ENCODE results near the gene METRN.

The METRN gene

GRCh38 chr16:723695-724094 is 8.8 kb downstream of the METRN start:
- DNase-seq (ENCODE audit: low spot score), result no peak

DNA sequence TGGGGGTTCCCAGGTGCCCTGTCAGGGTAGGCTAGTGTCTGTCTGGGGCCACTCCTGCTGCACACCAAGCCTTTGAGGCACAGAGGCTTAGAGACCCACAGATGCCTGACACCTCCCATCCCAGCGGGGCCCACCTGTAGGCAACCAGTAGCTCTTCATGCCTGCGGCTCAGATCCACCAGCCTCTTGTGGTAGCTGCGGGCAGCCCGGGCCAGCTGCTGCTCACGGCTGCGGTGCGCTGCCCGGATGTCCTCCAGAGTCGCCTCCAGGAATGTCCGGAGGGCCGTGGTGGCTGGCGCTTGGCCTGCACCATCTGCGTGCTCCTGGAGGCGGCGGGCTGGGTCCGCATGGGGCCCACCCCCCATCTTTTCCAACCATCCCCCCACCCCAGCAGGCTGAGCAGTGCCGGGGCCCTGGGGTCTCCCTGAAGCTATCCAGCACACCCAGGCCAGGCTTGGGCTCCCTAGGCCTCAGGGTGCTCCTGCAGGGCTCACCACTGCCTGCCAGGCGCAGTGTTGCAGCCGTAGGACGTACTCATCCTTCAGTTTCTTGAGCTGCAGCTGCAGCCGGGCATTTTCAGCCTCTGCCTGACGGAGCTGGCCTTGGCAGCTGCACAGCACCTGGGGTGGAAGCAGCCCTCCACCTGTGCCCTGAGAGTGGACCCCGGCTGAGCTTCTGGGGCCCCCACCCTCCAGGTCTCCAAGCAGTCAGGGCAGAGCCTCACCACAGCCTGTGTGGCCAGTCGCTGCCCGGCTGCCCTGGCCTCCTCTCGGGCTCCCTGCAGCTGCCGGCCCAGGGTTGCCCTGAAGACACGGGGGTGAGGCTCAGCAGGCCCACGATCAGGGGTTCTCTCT is 9.5 kb downstream of the METRN start:
- DNase-seq (ENCODE audit: low spot score), result no peak

DNA sequence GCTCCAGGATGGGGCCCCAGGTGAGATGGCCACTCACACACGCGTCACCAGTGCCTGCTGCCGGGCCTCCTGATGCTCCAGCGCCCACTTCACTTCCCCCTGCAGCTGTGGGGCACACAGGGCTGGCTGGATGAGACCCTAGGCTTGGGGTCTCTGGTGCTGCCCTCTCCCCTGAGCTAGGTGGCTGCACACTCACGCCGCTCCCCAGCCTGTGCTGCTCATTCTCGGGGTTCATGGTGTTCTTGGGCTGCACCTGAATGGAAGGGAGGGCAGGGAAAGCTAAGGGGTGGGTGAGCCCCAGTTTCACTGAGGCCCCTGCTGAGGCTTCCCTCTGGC is 10.1 kb downstream of the METRN start:
- DNase-seq (ENCODE audit: low spot score), result no peak

GRCh38 chr16:725463-726187 is 10.7 kb downstream of the METRN start:
- no peak for DNase-seq (ENCODE audit: low spot score)

GRCh38 chr16:726188-726437 is 11.2 kb downstream of the METRN start:
- no peak for DNase-seq (ENCODE audit: low spot score)

GRCh38 chr16:726438-727290 is 11.7 kb downstream of the METRN start, which contains the start of the genes CCDC78 and HAGHL:
TSS of gene CCDC78 (minus strand) at chr16:726443. CDS start at chr16:726367, 76 bp downstream.
TSS of gene HAGHL (plus strand) at chr16:727106. CDS start at chr16:727510, 404 bp downstream.
- DNase-seq (ENCODE audit: low spot score), result no peak

DNA sequence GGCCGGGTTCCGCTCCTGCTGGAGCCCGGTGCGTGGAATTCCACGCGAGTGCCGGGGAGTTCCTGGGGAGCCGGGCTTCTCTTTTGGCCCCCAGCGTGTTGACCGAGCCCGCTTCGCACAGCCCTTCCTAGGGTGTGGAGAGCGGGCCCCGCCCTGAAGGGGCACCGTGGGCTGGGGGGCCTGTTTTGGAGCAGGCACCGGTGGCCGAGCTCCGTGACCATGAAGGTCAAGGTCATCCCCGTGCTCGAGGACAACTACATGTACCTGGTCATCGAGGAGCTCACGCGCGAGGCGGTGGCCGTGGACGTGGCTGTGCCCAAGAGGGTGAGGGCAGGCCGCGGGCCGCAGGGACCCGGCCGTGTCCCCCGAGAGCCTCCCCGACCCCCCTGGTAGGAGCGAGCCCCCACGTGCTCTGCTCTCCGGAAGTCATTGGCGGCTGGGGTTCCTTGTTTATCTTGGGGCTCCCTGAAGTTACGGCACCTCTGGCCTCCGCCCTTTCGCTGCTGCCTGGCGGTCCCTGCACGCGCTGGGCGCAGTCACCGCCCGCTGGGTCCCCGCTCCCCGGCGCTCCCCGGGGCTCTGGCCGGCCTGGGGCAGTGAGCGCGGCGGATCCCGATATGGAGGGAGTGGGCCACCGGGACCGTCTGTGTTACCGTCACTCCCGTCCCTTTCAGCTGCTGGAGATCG is 12.5 kb downstream of the METRN start:
- DNase-seq (ENCODE audit: low spot score), result no peak

DNA sequence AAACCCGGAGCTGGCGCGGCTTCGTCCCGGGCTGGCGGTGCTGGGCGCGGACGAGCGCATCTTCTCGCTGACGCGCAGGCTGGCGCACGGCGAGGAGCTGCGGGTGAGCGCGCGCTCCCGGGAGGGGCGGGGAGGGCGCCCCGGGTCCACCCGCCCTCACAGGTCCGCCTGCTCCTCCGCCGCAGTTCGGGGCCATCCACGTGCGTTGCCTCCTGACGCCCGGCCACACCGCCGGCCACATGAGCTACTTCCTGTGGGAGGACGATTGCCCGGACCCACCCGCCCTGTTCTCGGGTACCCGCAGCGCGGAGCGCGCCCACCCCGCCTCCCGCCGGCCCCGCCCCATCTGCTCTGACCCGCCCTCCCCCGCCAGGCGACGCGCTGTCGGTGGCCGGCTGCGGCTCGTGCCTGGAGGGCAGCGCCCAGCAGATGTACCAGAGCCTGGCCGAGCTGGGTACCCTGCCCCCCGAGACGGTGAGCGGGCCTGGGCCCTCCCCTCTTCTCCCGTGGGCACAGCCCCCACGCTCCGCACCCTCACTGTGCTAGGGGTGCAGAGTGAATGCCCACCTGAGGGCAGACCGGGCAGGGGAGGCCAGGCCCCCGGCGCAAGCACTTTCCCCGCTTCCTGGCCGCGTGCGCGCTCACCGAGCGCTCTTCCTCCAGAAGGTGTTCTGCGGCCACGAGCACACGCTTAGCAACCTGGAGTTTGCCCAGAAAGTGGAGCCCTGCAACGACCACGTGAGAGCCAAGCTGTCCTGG is 13.4 kb downstream of the METRN start:
- DNase-seq (ENCODE audit: low spot score), result no peak

DNA sequence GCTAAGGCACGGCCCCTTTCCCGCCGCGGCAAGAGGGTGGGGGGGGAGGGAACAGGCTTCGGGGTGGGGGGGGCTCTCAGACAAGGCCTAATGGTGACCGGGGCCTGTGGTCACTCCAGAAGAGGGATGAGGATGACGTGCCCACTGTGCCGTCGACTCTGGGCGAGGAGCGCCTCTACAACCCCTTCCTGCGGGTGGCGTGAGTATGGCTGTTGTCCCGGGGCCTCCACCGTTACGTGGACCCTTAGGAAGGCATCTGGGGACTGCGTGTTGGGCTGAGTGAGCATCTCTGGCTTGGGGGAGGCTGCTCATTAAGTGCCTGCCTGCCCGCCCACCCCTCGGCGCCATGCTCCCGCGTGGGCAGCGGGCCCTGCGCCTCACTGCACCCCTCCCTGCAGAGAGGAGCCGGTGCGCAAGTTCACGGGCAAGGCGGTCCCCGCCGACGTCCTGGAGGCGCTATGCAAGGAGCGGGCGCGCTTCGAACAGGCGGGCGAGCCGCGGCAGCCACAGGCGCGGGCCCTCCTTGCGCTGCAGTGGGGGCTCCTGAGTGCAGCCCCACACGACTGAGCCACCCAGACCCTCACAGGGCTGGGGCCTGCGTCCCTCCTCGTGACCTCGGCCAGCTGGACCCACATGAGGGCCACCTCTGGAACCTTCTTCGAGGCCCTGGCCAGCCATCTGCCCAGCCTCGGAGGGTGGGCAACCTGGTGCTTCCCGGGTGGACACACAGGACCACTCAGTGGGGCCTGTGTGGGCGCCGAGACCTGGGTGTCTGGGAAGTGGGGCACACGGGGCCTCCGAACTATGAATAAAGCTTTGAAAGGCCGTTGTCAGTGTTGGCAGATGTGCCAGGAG is 14.2 kb downstream of the METRN start:
- DNase-seq (ENCODE audit: low spot score), result no peak

- no peak for DNase-seq (ENCODE audit: low spot score)
Observed at GRCh38 chr16:729768-730665, 15.1 kb downstream of the METRN start.

- no peak for DNase-seq (ENCODE audit: low spot score)
Observed at GRCh38 chr16:730666-731509, 16.0 kb downstream of the METRN start.

GRCh38 chr16:732332-732731 is 17.4 kb downstream of the METRN start:
- no peak for DNase-seq (ENCODE audit: low spot score)

DNA sequence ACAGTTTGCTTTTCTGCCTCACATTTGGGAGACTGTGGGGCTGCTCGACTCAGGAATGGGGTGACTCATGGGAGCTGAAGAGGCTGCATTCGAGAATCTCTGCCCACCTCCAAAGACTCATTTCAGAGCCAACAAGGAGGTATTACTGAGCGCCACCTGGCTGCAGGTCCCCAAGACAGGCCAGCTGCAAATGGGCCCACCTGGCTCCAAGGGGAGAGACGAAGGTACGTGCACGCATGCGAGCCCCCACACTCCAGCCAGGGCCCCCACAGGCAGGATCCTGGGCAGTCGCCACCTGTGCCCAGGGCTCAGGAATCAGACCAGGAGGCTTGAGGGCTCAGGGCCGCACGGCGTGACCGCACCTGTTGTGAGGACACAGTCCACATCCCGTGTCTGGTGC is 18.0 kb downstream of the METRN start:
- no peak for DNase-seq (ENCODE audit: low spot score)

DNA sequence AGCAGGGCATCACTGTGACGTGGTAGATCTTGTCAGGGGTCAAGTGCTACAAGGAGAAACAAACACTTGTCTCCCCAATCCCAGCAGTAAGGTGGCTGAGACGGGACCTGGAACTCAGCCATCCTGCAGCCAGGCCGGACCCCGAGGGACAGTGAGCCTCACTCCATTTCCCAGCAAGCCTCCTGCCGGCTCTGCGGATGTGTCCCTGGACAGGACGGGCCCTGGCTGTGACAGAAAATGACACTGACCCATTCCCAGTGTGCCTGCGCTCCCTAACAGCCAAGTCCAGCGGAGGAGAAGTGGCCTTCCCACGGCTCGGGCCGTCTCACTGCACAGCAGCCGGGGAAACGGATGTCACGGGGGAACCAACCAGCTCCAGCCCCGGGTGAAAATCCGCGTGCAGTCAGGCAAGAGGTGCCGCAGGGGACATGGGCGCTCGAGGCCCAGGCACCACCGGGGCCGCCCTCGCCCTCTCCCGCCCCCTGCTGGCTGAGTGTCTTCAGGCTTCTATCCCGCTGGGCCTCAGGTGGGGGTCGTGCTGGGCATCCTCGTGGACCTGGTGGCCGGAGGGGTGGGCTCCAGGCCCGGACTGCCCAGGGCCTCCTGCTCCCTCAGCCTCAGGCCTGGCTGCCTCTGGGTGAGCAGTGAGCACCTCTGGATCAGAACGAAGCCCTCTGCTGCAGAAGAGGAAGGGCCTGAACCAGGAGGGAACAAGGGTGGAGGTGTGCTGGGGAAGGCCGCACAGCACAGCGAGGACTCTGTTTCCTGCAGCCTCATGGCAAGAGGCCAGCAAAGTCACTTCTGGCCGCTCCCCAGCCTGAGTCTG is 18.7 kb downstream of the METRN start:
- DNase-seq (ENCODE audit: low spot score), result no peak

GRCh38 chr16:734208-734980 is 19.5 kb downstream of the METRN start:
- no peak for DNase-seq (ENCODE audit: low spot score)

- DNase-seq (ENCODE audit: low spot score), result no peak
Observed at GRCh38 chr16:734981-735881, 20.3 kb downstream of the METRN start.
